ENCODE data around the gene KCNJ12.
"Not testable (repeated sequence)": the region's sequence is repeated elsewhere in the genome, so short reads cannot be mapped to it uniquely, and the experiment has no call there.

DNA sequence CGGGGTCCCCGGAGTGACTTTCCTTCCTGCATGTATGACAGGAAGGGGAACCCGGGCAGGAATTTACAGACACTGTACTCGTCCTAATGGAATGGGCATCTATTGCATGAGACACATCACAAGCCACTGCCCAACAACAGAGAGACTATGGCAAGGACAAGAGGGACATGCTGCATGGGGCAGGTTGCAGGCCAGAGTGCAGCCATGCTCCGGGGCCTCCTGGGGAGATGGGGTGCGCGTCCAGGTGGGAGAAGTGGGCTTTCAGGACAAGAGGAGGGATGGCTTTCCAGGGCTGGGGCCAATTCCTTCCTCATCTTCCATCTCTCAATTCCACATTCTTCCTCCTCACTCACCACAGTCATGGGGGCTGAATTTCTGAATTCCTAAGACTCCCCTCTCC is 60.3 kb downstream of the KCNJ12 start:
- TF ChIP-seq EP300 (IDR thresholded peaks at IDR 0.05) = not testable (repeated sequence)
- TF ChIP-seq, protein P1, sequence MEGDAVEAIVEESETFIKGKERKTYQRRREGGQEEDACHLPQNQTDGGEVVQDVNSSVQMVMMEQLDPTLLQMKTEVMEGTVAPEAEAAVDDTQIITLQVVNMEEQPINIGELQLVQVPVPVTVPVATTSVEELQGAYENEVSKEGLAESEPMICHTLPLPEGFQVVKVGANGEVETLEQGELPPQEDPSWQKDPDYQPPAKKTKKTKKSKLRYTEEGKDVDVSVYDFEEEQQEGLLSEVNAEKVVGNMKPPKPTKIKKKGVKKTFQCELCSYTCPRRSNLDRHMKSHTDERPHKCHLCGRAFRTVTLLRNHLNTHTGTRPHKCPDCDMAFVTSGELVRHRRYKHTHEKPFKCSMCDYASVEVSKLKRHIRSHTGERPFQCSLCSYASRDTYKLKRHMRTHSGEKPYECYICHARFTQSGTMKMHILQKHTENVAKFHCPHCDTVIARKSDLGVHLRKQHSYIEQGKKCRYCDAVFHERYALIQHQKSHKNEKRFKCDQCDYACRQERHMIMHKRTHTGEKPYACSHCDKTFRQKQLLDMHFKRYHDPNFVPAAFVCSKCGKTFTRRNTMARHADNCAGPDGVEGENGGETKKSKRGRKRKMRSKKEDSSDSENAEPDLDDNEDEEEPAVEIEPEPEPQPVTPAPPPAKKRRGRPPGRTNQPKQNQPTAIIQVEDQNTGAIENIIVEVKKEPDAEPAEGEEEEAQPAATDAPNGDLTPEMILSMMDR (IDR thresholded peaks at IDR 0.05) = not testable (repeated sequence)
